GM19025 (cell line): Measurements from ENCODE around the gene NECTIN4.
A peak's percentile ranks its signal among the peaks of the same experiment; 100 is the strongest.

Experiments
- ATAC-seq: cut with Tn5 transposase; IDR thresholded peaks from one replicate; pipeline ENCODE4 v1.9.1; 2021; ENCODE audit warnings: mild to moderate bottlenecking, low read depth, moderate library complexity; ENCODE audit not compliant: unreplicated experiment

The NECTIN4 gene

GRCh38 chr1:161113915-161114314 lies 24.6 kb upstream of the NECTIN4 start:
- no peak for ATAC-seq

GRCh38 chr1:161111527-161111926 lies 22.2 kb upstream of the NECTIN4 start:
- ATAC-seq = no peak

GRCh38 chr1:161111117-161111516 lies 21.8 kb upstream of the NECTIN4 start:
- no peak for ATAC-seq

GRCh38 chr1:161106431-161106830 lies 17.1 kb upstream of the NECTIN4 start:
- ATAC-seq = no peak

- ATAC-seq = no peak
These were observed 11.2 kb upstream of the NECTIN4 start for GRCh38 chr1:161100556-161100955.

GRCh38 chr1:161099090-161099802 lies 9.9 kb upstream of the NECTIN4 start:
- ATAC-seq = no peak

GRCh38 chr1:161098210-161099068 lies 9.1 kb upstream of the NECTIN4 start, which contains the start of gene KLHDC9:
Gene KLHDC9, plus strand, starts transcription at chr1:161098361. Its CDS starts 175 bp downstream, at chr1:161098536.
- ATAC-seq = peak; percentile 65

- no peak for ATAC-seq
These were observed 7.2 kb upstream of the NECTIN4 start for GRCh38 chr1:161096530-161096929.

GRCh38 chr1:161096015-161096414 lies 6.7 kb upstream of the NECTIN4 start:
- peak; percentile 41 for ATAC-seq

GRCh38 chr1:161095230-161095629 lies 5.9 kb upstream of the NECTIN4 start:
- ATAC-seq = no peak

GRCh38 chr1:161094481-161094880 lies 5.1 kb upstream of the NECTIN4 start:
- no peak for ATAC-seq

GRCh38 chr1:161092621-161093028 lies 3.3 kb upstream of the NECTIN4 start:
- no peak for ATAC-seq

GRCh38 chr1:161091796-161092507 lies 2.6 kb upstream of the NECTIN4 start:
- no peak for ATAC-seq

GRCh38 chr1:161091093-161091492 lies 1.7 kb upstream of the NECTIN4 start:
- ATAC-seq = no peak

GRCh38 chr1:161090617-161091016 lies 1.3 kb upstream of the NECTIN4 start:
- ATAC-seq = no peak

GRCh38 chr1:161089938-161090337 lies 580 bp upstream of the NECTIN4 start:
- ATAC-seq = no peak

GRCh38 chr1:161088587-161089110 lies 709 bp downstream of the NECTIN4 start:
- no peak for ATAC-seq

GRCh38 chr1:161086457-161086856 lies 2.9 kb downstream of the NECTIN4 start:
- no peak for ATAC-seq

- no peak for ATAC-seq
These were observed 4.2 kb downstream of the NECTIN4 start for GRCh38 chr1:161085165-161085564.

GRCh38 chr1:161084597-161084988 lies 4.8 kb downstream of the NECTIN4 start:
- ATAC-seq = no peak
